K562 (cell line): ENCODE results near the gene CNKSR3. TPM values are rescaled to one million over a fixed set of nuclear protein-coding genes. Genes with fewer than 3 reads are reported as not detected.
A peak's percentile ranks its signal among the peaks of the same experiment; 100 is the strongest.

Experiments
- ATAC-seq: fragments of 200-7000 bp; cut with Tn5 transposase; 3 replicates; pipeline ENCODE4 v1.9.1; 2020; ENCODE audit warnings: moderate library complexity
- BruUV-seq: library from RNA; stranded (reverse); fragments of 400-500 nt; replicated peaks from 2 replicates; lab custom pipeline; 2021; lab: Mats Ljungman, UMichigan
- CTCF ChIA-PET: fragments of 300-600 bp; formaldehyde crosslinking; extraction: SDS; loops from one replicate; lab custom pipeline; 2021; ENCODE audit warnings: low intra/inter-chr PET ratio; lab: Yijun Ruan, JAX
- POLR2A ChIA-PET: fragments of 300-600, 350-650 bp; sonication (Branson Sonifier 250); formaldehyde crosslinking; extraction: SDS; loops from one replicate; lab custom pipeline; 2021; ENCODE audit warnings: antibody characterized with exemption, inconsistent platforms; lab: Yijun Ruan, JAX
- DNase-seq, 4 experiments: peaks; one replicate each; pipeline versions ENCODE4 v3.0.0 to v3.0.0-alpha.2; 2011 to 2018; ENCODE audit warnings: low spot score in 3 of 4, mixed read lengths in 3 of 4; ENCODE audit errors: extremely low read depth in 1 of 4
- FAIRE-seq: peaks from 2 replicates; lab custom pipeline; 2011; peaks lifted over from hg19 to GRCh38; lab: Jason Lieb, UNC
- H2AFZ ChIP-seq: 2 replicates; pipeline ENCODE4 v1.6.0; 2011; ENCODE audit warnings: low read depth, low read length, control low read depth, inconsistent platforms
- H3K27ac ChIP-seq: fragments of 200-600 bp; 3 replicates; pipeline ENCODE4 v1.8.0; 2011; ENCODE audit warnings: low read depth, mild to moderate bottlenecking, control low read depth, inconsistent platforms, low read length, moderate library complexity, mixed read lengths; ENCODE audit errors: extremely low read depth
- H3K27me3 ChIP-seq, 2 experiments: fragments of 300-600 bp in 1 of 2; 2 replicates in 1 of 2; 3 replicates in 1 of 2; pipeline versions ENCODE4 v1.6.0 to v1.8.0; 2011; ENCODE audit warnings: inconsistent platforms in 2 of 2, low read length in 2 of 2, mild to moderate bottlenecking in 1 of 2, mixed read lengths in 1 of 2, moderate library complexity in 1 of 2; ENCODE audit not compliant: control insufficient read depth in 2 of 2, insufficient read depth in 2 of 2
- H3K36me3 ChIP-seq: fragments of 300-600 bp; 3 replicates; pipeline ENCODE4 v1.8.0; 2011; ENCODE audit warnings: mild to moderate bottlenecking, low read length, inconsistent platforms; ENCODE audit not compliant: control insufficient read depth, insufficient read depth
- H3K4me1 ChIP-seq, 2 experiments: fragments of 200-600 bp in 1 of 2; replicated peaks in 1 of 2; 2 replicates in 1 of 2; 3 replicates in 1 of 2; pipeline versions ENCODE4 v1.5.1 to v1.8.0; 2011; ENCODE audit warnings: inconsistent platforms in 2 of 2, low read length in 2 of 2, mild to moderate bottlenecking in 1 of 2, mixed read lengths in 1 of 2, moderate library complexity in 1 of 2; ENCODE audit not compliant: control insufficient read depth in 2 of 2, insufficient read depth in 2 of 2
- H3K4me2 ChIP-seq: 2 replicates; pipeline ENCODE4 v1.6.1; 2011; ENCODE audit warnings: low read length, control low read depth, inconsistent platforms, mixed read lengths; ENCODE audit not compliant: insufficient read depth
- H3K4me3 ChIP-seq: fragments of 200-600 bp; sonication (generic), shearing (Covaris generic); 2 replicates; pipeline ENCODE4 v1.5.1; 2016; ENCODE audit warnings: control low read depth, inconsistent platforms
- H3K79me2 ChIP-seq: fragments of 200-600 bp; 3 replicates; pipeline ENCODE4 v1.8.0; 2011; ENCODE audit warnings: low read length, inconsistent platforms; ENCODE audit not compliant: control insufficient read depth, insufficient read depth
- H3K9ac ChIP-seq, 2 experiments: 2 replicates each; pipeline versions ENCODE4 v1.6.0 to v1.6.1; 2011; ENCODE audit warnings: low read depth in 2 of 2, low read length in 2 of 2, control low read depth in 1 of 2, inconsistent platforms in 1 of 2, mild to moderate bottlenecking in 1 of 2, mixed read lengths in 1 of 2; ENCODE audit not compliant: insufficient read depth in 1 of 2
- H3K9me1 ChIP-seq: one replicate; pipeline ENCODE4 v1.6.0; 2011; ENCODE audit warnings: inconsistent platforms, mild to moderate bottlenecking, low read length, moderate library complexity; ENCODE audit not compliant: control insufficient read depth, insufficient read depth
- H3K9me3 ChIP-seq: replicated peaks from 2 replicates; pipeline ENCODE4 v1.5.1; 2011; ENCODE audit warnings: low read depth, low read length, inconsistent platforms; ENCODE audit not compliant: control insufficient read depth, insufficient read depth
- H4K20me1 ChIP-seq: replicated peaks from 2 replicates; pipeline ENCODE4 v1.6.1; 2011; ENCODE audit warnings: low read length, inconsistent platforms, mixed read lengths; ENCODE audit not compliant: control insufficient read depth, insufficient read depth
- KAT7 ChIP-seq: sonication (generic); formaldehyde crosslinking; IDR thresholded peaks from 2 replicates; pipeline ENCODE4 v1.8.0; 2022; ENCODE audit warnings: missing genetic modification reagents, mild to moderate bottlenecking, borderline replicate concordance
- RNF2 ChIP-seq: sonication (generic); IDR thresholded peaks from 2 replicates; pipeline ENCODE4 v1.6.1; 2016
- ZBTB43 ChIP-seq: sonication (generic); formaldehyde crosslinking; IDR thresholded peaks from 2 replicates; pipeline ENCODE4 v1.8.0; 2023; ENCODE audit warnings: mild to moderate bottlenecking, missing genetic modification reagents
- WGBS: fragments of 100-300 bp; shearing (Covaris generic); methylation state at CpG from one replicate; pipeline ENCODE4 v1.1.6; 2016; ENCODE audit warnings: low coverage, mixed read lengths; ENCODE audit not compliant: insufficient coverage; ENCODE audit errors: missing lambda C conversion rate; 5-methylcytosine and 5-hydroxymethylcytosine counted together
- in situ Hi-C: fragments of 300-500 bp; cut with MboI; formaldehyde crosslinking; loops from 4 replicates; pipeline ENCODE4 v1.15.0; 2018; ENCODE audit warnings: inconsistent platforms, mixed read lengths
- intact Hi-C: fragments of 100-400 bp; cut with micrococcal nuclease; formaldehyde crosslinking; loops from 2 replicates; pipeline ENCODE4 v1.14.2; 2022
- polyA plus RNA-seq, 8 experiments: library from polyadenylated mRNA; depleted of rRNA in 4 of 8; stranded (reverse) in 5 of 8; unstranded in 3 of 8; fragments of >200 nt; fragmentation: Nextera tagmentation in 2 of 8; fragmentation: Illumina TruSeq in 1 of 8; extraction: Ambion mirVana in 2 of 8; extraction: Trizol in 1 of 8; gene quantifications; 2 replicates each; pipeline versions ENCODE4 v1.2.1 to v1.2.3, GENCODE V29; 2011 to 2014; ENCODE audit warnings: inconsistent platforms in 1 of 8, missing spikeins in 1 of 8
- total RNA-seq, 7 experiments: library from RNA; depleted of rRNA in 6 of 7; stranded (reverse); fragments of >200 nt in 6 of 7; fragmentation: Illumina TruSeq in 2 of 7; extraction: Trizol in 2 of 7; gene quantifications; 2 replicates each; pipeline versions ENCODE4 v1.2.1 to v1.2.3, GENCODE V29; 2011 to 2021; ENCODE audit warnings: low replicate concordance in 1 of 7

Gene CNKSR3
- total and polyA plus RNA-seq, 9 of the 15 experiments (the other 6 are each of a cell fraction or from before 2014, with no cell fraction given): 4.5 to 29.6 (median 9.5) TPM

- 92% methylated on average over 1 of the region's 1 CpG for WGBS
- peaks cover 36% of the 10 kb centered on the region for H3K79me2 ChIP-seq
- BruUV-seq: no TSS peak
These were observed 1.7 kb upstream of the CNKSR3 start for GRCh38 chr6:154512201-154512600.

More at GRCh38 chr6:154512201-154512600, 1.7 kb upstream of the CNKSR3 start:
- Histone ChIP-seq H3K27me3 (no peaks in the 10 kb centered on the region), H3K4me2 (peak overlapping the region; percentile 47; the same call in 1 of the 2 replicates), H3K9ac (peak overlapping the region in 1 of 2 experiments; percentile 46; a peak in 1 of 4 replicates), H3K27ac (peak overlapping the region; percentile 68; the same call in 1 of the 3 replicates), H3K9me3 (no peaks in the 10 kb centered on the region), H3K4me1 (peaks cover 22 to 38% of the 10 kb centered on the region in 2 experiments; a peak in 4 of 5 replicates), H3K9me1 (no peaks in the 10 kb centered on the region), H3K4me3 (no peak overlapping the region), H2AFZ (peak overlapping the region; percentile 73), H3K36me3 (peaks cover 11% of the 10 kb centered on the region; the same call in 2 of the 3 replicates), H4K20me1 (no peaks in the 10 kb centered on the region)
- no peak for FAIRE-seq
- in situ Hi-C loops (loop anchor here (25.0 kb wide), 1 partner anchor 1525 kb away; the partner anchor contains the start of gene FBXO5), intact Hi-C loops (loop anchor here (5.0 kb wide), 2 partner anchors 45 to 80 kb away; no protein-coding TSS in a partner anchor)
- TF ChIP-seq ZBTB43 (CRISPR knock-in tag): 0 out of 2 replicates have a peak, but pooled peaks have one; percentile 52
- no peak for TF ChIP-seq RNF2
- 0 out of 2 replicates have a peak, but pooled peaks have one; percentile 36 for TF ChIP-seq KAT7 (CRISPR knock-in tag)
- DNase-seq: no peak
- ChIA-PET POLR2A (interaction anchor here (0.7 to 2.5 kb wide), 4 partner anchors 8 to 81 kb away, joined by 3 to 15 read pairs (median 4); no protein-coding TSS in a partner anchor), CTCF (no interaction called here)
- no peak for ATAC-seq
